ENCODE results near the gene NUP85. TPM values are rescaled to one million over a fixed set of nuclear protein-coding genes. Genes with fewer than 3 reads are reported as not detected.

The NUP85 gene
- total RNA-seq, 4 donors from 2014 or later, result 28.9 to 48.8 (median 41.0) TPM

GRCh38 chr17:75176625-75177024 lies 28.9 kb upstream of the NUP85 start:
- no peak for TF ChIP-seq CTCF (IDR thresholded peaks at IDR 0.05; ENCODE audit: low read depth)

- no peak for TF ChIP-seq CTCF (IDR thresholded peaks at IDR 0.05; ENCODE audit: low read depth)
These were observed 27.0 kb upstream of the NUP85 start for GRCh38 chr17:75178453-75178852.

GRCh38 chr17:75181110-75181509 lies 24.4 kb upstream of the NUP85 start:
- TF ChIP-seq CTCF (IDR thresholded peaks at IDR 0.05; ENCODE audit: low read depth), result no peak

- no peak for TF ChIP-seq CTCF (IDR thresholded peaks at IDR 0.05; ENCODE audit: low read depth)
These were observed 23.7 kb upstream of the NUP85 start for GRCh38 chr17:75181608-75182318.

- no peak for TF ChIP-seq CTCF (IDR thresholded peaks at IDR 0.05; ENCODE audit: low read depth)
These were observed 23.2 kb upstream of the NUP85 start for GRCh38 chr17:75182319-75182568.

- TF ChIP-seq CTCF (IDR thresholded peaks at IDR 0.05; ENCODE audit: low read depth), result no peak
These were observed 22.7 kb upstream of the NUP85 start, which contains the start of gene SUMO2 for GRCh38 chr17:75182569-75183436. Gene SUMO2, minus strand, starts transcription at chr17:75182959. Its CDS starts 125 bp downstream, at chr17:75182834.

Measured in subcutaneous adipose tissue (tissue), 4 donors.